Mesodermal cell (in vitro differentiated cells): ENCODE data around the gene SLIT1.

Source experiments
- H3K27ac ChIP-seq: 2 replicates; pipeline ENCODE4 v1.7.0; 2013; ENCODE audit warnings: mild to moderate bottlenecking, low read depth, low read length, moderate library complexity; ENCODE audit not compliant: severe bottlenecking
- H3K36me3 ChIP-seq: 2 replicates; pipeline ENCODE4 v1.7.1; 2013; ENCODE audit warnings: mild to moderate bottlenecking, low read length, moderate library complexity; ENCODE audit not compliant: control insufficient read depth, insufficient read depth
- H3K4me1 ChIP-seq: one replicate; pipeline ENCODE4 v1.7.1; 2013; ENCODE audit warnings: mild to moderate bottlenecking, low read length; ENCODE audit not compliant: insufficient read depth, control insufficient read depth, poor library complexity, severe bottlenecking
- H3K4me3 ChIP-seq: 2 replicates; pipeline ENCODE4 v1.7.0; 2013; ENCODE audit warnings: low read length, control low read depth, mild to moderate bottlenecking; ENCODE audit not compliant: insufficient read depth, poor library complexity, severe bottlenecking; ENCODE audit errors: extremely low read depth
- H3K9me3 ChIP-seq: 2 replicates; pipeline ENCODE4 v1.7.1; 2013; ENCODE audit warnings: mild to moderate bottlenecking, low read length, moderate library complexity; ENCODE audit not compliant: control insufficient read depth
- WGBS, 2 experiments: methylation state at CpG; one replicate each; pipeline ENCODE4 v1.1.5; 2013; ENCODE audit warnings: missing lambda C conversion rate in 2 of 2; ENCODE audit not compliant: insufficient coverage in 2 of 2; 5-methylcytosine and 5-hydroxymethylcytosine counted together

SLIT1 gene

DNA sequence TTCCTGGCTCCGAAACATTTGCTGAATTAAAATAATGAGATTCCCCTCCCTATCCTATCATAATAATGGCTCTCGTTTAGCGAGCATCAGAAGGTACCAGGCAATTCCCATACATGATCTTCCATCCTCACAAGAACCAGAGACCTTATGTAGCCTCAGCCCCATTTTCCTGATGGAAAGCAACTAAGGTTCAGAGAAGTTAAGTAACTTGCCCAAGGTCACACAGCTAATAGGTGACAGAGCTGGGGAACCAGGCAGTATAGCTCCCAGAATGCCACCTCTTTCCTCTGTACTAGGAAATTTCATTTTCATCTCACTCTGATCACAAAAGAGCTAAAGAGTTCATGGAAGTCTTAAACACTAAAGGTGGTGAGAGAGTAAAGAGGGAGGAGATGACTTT, 2.4 kb downstream of the SLIT1 start:
- Histone ChIP-seq H3K36me3 (no peaks in the 10 kb centered on the region), H3K4me3 (no peak overlapping the region), H3K9me3 (no peaks in the 10 kb centered on the region), H3K4me1 (peaks cover 3% of the 10 kb centered on the region), H3K27ac (no peak overlapping the region)
- WGBS, 2 experiments: 92% methylated on average over 3 of the region's 3 CpGs

DNA sequence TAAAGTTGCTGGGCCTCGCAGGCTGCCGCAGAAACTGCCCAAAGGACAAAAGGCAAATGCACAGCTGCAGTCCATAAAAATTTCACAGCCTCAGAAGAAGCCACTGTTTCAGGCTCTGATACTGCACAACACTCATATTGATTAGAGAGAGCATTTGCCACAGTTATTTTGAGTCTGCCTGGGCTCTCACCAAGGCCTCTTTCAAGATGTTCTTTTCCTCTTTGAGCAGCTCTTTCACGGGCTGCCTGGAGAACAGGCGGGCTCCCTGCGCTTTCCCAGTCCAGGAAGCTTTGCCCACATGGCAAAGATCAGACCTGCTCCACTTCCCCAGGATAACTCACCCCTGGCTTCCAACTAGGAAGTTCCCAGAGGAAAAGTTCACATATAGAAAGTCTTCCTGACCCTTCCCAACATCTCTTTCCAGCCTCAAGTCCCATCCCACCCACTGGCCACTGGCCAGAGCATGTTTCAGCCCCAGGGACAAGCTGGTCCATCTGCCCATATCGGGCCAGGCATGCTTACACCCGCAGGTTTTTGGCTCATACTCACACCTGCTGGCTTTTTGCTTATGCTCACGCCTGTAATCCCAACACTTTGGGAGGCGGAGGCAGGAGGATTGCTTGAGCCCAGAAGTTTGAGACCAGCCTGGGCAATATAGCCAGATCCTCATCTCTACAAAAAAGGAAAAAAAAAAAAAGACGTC, 3.3 kb downstream of the SLIT1 start:
- Histone ChIP-seq H3K36me3 (no peaks in the 10 kb centered on the region), H3K9me3 (no peaks in the 10 kb centered on the region), H3K27ac (no peak overlapping the region), H3K4me3 (no peak overlapping the region), H3K4me1 (peaks cover 3% of the 10 kb centered on the region)
- 93 to 95% methylated on average over 7 to 8 of the region's 10 CpGs for WGBS, 2 experiments

DNA sequence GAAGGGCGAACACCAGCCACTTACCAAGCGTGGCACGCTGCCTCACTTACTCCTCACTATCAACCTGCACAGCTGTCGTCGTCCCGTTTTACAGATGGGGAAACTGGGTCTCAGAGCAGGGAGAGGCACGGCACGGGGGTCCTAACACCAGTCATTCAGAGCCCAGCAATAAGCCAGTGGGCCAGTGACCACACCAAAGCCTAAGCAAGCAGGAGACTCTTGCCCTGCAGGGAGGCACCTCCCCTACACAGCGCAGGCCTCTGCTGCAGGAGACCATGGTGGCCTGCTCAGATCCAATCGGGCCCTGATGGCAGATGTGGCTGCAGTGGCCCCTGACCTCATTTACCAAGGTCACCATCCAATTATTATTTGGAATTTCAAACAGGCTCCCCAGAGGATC, 4.8 kb downstream of the SLIT1 start:
- Histone ChIP-seq H3K4me3 (no peak overlapping the region), H3K9me3 (no peaks in the 10 kb centered on the region), H3K27ac (no peak overlapping the region), H3K36me3 (no peaks in the 10 kb centered on the region), H3K4me1 (peaks cover 3% of the 10 kb centered on the region)
- 83 to 90% methylated on average over 9 of the region's 10 CpGs for WGBS, 2 experiments

DNA sequence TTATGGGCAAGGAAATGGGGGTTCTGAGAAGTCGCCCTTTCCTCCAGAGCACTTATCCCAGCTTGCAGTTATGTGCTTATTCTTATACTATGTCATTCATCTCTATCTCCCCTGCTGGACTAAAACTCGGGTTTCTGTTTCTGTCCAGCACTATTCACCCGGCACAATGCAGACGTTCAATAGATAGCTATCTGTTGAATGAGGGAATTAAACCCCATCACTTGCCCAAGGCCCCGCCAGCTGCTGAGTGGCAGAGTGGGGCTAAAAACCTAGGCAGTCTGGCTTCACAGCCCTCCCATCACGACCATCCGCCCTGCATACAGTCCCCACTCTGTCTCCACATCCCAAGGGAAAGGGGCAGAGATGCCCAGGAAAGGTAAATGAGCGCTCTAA, 5.4 kb downstream of the SLIT1 start:
- no peaks in the 10 kb centered on the region for H3K9me3 ChIP-seq
- WGBS, 2 experiments: 77 to 100% methylated on average over 3 to 4 of the region's 8 CpGs
- H3K36me3 ChIP-seq: no peaks in the 10 kb centered on the region
- H3K4me1 ChIP-seq: peaks cover under 1% of the 10 kb centered on the region
- H3K27ac ChIP-seq: no peak overlapping the region
- H3K4me3 ChIP-seq: no peak overlapping the region

DNA sequence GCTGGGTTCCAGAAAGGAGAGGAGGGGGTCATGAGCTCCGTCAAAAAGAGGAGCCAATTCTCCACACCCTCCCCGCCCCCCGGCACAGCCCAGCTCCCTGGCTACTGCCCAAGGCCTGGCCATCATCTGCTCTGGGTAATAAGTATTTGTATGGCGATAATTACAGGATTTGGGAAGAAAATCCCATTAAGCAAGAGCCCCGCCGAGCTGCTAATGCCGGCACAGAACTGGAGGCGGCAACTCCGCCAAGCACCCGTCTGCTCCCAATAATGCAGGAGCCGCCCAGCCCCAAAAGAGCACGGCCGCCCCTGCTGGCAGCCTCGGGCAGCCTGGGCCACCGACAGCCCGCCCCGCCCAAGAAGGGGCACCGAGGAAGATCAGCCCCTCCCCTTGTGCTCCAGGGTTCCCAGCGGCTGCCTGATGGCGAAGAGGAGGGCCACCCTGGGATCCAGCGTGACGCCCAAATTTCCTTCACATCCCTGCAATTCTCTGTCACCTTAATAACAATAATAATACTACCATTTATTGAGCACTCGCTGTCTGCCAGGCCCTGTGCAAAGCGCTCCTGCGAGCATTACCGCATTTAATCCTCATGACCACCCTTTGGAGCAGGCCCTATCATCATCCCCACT, 5.9 kb downstream of the SLIT1 start:
- H3K4me1 ChIP-seq: no peaks in the 10 kb centered on the region
- no peaks in the 10 kb centered on the region for H3K9me3 ChIP-seq
- no peak overlapping the region for H3K27ac ChIP-seq
- H3K4me3 ChIP-seq: no peak overlapping the region
- H3K36me3 ChIP-seq: no peaks in the 10 kb centered on the region
- WGBS, 2 experiments: 10 to 23% methylated on average over 11 to 19 of the region's 26 CpGs

DNA sequence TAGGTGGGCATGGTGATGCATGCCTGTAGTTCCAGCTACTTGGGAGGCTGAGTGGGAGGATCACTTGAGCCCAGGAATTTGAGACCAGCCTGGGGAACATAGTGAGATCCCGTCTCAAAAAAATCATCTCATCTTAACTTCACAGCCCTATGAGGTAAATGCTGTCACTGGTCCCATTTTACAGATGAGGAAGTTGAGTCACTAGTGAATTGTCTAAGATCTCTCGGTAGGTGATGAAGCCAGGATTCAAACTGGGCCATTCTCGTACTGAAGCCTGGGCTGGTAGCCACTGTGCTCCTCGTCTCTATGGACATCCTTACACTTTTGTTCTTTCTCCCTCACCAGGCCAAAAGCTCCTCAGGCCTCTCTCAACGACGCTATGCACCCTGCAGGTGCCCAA, 6.4 kb downstream of the SLIT1 start:
- H3K4me3 ChIP-seq: no peak overlapping the region
- no peaks in the 10 kb centered on the region for H3K4me1 ChIP-seq
- 47 to 72% methylated on average over 3 to 5 of the region's 6 CpGs for WGBS, 2 experiments
- no peaks in the 10 kb centered on the region for H3K36me3 ChIP-seq
- no peaks in the 10 kb centered on the region for H3K9me3 ChIP-seq
- no peak overlapping the region for H3K27ac ChIP-seq

DNA sequence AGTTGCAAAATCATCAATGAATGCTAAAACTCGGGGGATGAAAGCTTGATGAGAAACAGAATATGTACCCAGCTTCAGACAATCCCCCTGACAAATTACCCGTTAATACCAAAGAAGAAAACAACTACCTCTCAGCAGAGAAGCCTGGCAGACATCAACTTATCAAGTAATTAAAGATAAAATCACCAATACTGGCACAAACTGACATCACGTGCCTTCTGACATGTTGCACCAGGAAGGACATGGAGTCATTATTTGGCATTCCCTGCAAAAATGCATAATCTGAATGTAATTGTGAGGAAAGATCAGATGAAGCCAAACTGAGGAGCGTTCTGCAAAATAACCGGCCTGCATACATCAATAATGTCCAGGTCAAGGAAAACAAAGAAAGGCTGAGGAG, 7.7 kb downstream of the SLIT1 start:
- no peaks in the 10 kb centered on the region for H3K9me3 ChIP-seq
- H3K4me1 ChIP-seq: no peaks in the 10 kb centered on the region
- no peak overlapping the region for H3K27ac ChIP-seq
- 88 to 97% methylated on average over 4 of the region's 5 CpGs for WGBS, 2 experiments
- no peak overlapping the region for H3K4me3 ChIP-seq
- H3K36me3 ChIP-seq: no peaks in the 10 kb centered on the region

DNA sequence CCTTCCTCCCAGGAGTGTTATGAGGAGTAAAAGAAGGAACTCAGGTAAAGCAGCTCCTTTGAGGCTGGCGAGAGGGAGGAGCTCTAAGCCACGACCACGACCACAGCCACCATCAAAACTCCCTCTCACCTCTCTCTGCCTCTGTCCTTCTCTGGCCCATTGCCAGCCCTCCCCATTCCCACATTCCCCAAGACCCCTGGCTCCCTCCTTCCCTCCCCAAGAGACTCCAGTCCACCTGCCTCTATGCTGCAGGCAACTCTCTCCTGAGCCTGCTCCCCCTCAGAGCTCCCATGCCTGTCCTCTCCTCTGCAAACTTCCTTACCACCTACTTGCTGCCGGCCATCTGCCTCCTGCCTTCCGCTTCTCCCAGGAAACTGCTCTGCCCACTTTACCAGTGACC, 9.5 kb downstream of the SLIT1 start:
- Histone ChIP-seq H3K36me3 (no peaks in the 10 kb centered on the region), H3K4me3 (no peak overlapping the region), H3K9me3 (no peaks in the 10 kb centered on the region), H3K27ac (no peak overlapping the region), H3K4me1 (no peaks in the 10 kb centered on the region)
- WGBS, 2 experiments: 80 to 82% methylated on average over 2 of the region's 5 CpGs

DNA sequence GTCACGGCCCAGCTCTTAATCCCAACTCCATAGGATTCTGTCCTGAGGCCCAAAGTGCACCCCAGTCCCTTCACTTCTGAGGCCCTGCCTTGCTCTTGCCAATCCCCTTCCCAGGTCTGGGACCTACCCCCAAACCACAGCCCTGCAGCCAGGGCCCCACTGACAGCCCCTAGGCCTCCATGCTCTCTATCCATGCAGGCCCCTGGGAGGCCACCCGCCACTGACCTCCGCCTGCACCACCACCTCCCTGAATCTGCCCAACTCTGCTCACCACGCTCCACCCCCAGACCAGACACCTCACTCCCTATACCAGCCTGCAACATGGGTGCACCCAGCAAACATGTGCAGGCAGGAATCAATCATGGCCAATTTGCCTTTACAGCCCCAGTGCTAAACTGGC, 10.2 kb downstream of the SLIT1 start:
- no peaks in the 10 kb centered on the region for H3K9me3 ChIP-seq
- no peak overlapping the region for H3K4me3 ChIP-seq
- 94 to 100% methylated on average over 1 to 4 of the region's 4 CpGs for WGBS, 2 experiments
- no peak overlapping the region for H3K27ac ChIP-seq
- no peaks in the 10 kb centered on the region for H3K36me3 ChIP-seq
- no peaks in the 10 kb centered on the region for H3K4me1 ChIP-seq

DNA sequence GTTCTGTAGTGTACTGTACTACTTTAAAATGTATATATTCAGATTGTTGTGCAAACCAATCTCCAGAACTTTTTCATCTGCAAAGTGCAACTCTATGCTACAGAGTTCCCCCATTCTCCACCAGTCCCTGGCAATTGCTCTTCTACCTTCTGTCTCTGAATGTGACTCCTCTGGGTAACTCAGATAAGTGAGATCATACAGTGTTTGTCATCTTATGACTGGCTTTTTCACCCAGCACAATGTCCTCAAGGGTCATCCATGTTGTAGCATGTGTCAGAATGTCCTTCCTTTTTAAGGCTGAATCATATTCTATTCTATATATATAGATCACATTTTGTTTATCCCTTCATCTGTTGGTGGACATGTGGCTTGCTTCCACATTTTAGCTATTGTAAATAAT, 10.8 kb downstream of the SLIT1 start:
- Histone ChIP-seq H3K4me3 (no peak overlapping the region), H3K27ac (no peak overlapping the region), H3K36me3 (no peaks in the 10 kb centered on the region), H3K9me3 (no peaks in the 10 kb centered on the region), H3K4me1 (no peaks in the 10 kb centered on the region)

DNA sequence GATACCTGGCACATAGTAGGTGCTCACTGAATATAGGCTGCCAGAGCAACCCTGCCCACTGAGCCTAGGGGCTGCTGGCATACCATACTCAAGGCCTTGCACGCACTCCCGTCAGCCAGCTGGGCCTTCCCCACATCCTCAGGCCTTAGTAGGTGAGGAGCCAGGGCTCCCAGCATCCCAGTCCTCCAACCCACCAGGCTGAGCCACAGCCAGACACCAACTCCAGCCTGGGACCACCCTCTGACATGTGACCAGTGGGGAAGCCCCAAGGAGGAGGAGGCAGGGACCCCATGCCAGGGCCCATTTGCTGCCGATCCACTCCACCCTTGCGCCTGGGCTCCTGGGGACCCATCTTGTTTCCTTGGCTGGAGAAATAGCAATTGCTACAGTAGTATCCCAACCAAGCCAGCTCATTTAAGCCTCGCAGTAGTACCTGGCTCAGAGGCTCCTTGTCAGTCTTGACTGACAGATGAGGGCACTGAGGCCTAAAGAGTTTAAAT, 11.4 kb downstream of the SLIT1 start:
- no peak overlapping the region for H3K4me3 ChIP-seq
- no peaks in the 10 kb centered on the region for H3K36me3 ChIP-seq
- WGBS, 2 experiments: 89 to 95% methylated on average over 2 to 5 of the region's 5 CpGs
- no peak overlapping the region for H3K27ac ChIP-seq
- no peaks in the 10 kb centered on the region for H3K9me3 ChIP-seq
- no peaks in the 10 kb centered on the region for H3K4me1 ChIP-seq
